ENCODE data around the gene DBN1. TPM values are rescaled to one million over a fixed set of nuclear protein-coding genes. Genes with fewer than 3 reads are reported as not detected.
"Not testable (repeated sequence)": the region's sequence is repeated elsewhere in the genome, so short reads cannot be mapped to it uniquely, and the experiment has no call there.

The DBN1 gene
- total and polyA plus RNA-seq, 2 donors (not counting 3 experiments of a cell fraction or from before 2014, with no cell fraction given), result 198 to 336 TPM

GRCh38 chr5:177486256-177486655 lies 12.8 kb upstream of the DBN1 start:
- dilution Hi-C loops (cut with MboI; ENCODE audit: extremely low pct_ligation_motif_present, low sequenced_read_pairs), result no loop called here
- intact Hi-C loops (cut with micrococcal nuclease), result no loop called here
- peaks cover 16% of the 10 kb centered on the region for H3K79me2 ChIP-seq (ENCODE audit: control insufficient read depth, insufficient read depth, low read length)
- peaks cover 9% of the 10 kb centered on the region for H3K4me1 ChIP-seq (ENCODE audit: control insufficient read depth, extremely low read depth, insufficient read depth, low read length)
- no peak overlapping the region for H2AFZ ChIP-seq (ENCODE audit: low read depth, low read length)
- no peak overlapping the region for H3K9ac ChIP-seq (replicated peaks; ENCODE audit: extremely low read depth, insufficient read depth, low read length)
- ChIA-PET POLR2A (interaction anchor here (0.6 to 1.7 kb wide), 2 partner anchors 10 to 60 kb away, joined by 4 read pairs; partner anchors contain the start of gene GRK6), CTCF (interaction anchor here (0.9 to 1.2 kb wide), 2 partner anchors 9 to 96 kb away, joined by 3 read pairs; no protein-coding TSS in a partner anchor)
- H4K20me1 ChIP-seq (replicated peaks; ENCODE audit: control insufficient read depth, extremely low read depth, insufficient read depth, low read length), result no peaks in the 10 kb centered on the region
- H3K9me3 ChIP-seq (replicated peaks; ENCODE audit: control insufficient read depth, insufficient read depth, low read length), result no peaks in the 10 kb centered on the region
- no peak overlapping the region for H3K4me3 ChIP-seq (replicated peaks in 1 of 3; ENCODE audit: insufficient read depth in 1 of 3, low read depth in 1 of 3, low read length in 3 of 3)
- H3K9me1 ChIP-seq (replicated peaks; ENCODE audit: control insufficient read depth, extremely low read depth, insufficient read depth, low read length), result no peaks in the 10 kb centered on the region
- no peaks in the 10 kb centered on the region for H3K27me3 ChIP-seq (ENCODE audit: control insufficient read depth in 2 of 2, insufficient read depth in 2 of 2, low read length in 2 of 2)
- FAIRE-seq (no peak), DNase-seq (ENCODE audit: low read depth, low spot score) (no peak)
- no peak overlapping the region for H3K4me2 ChIP-seq (ENCODE audit: insufficient read depth, low read length)
- peaks cover 21 to 63% of the 10 kb centered on the region in 2 experiments for H3K36me3 ChIP-seq (ENCODE audit: control insufficient read depth in 2 of 2, extremely low read depth in 1 of 2, insufficient read depth in 2 of 2, low read length in 2 of 2)
- TF ChIP-seq GATA2 (IDR thresholded peaks at IDR 0.05; ENCODE audit: insufficient read depth, insufficient read length, low read depth, low read length) (no peak), POLR2AphosphoS5 (IDR thresholded peaks at IDR 0.05; ENCODE audit: insufficient read depth, low read depth, low read length) (no peak), EZH2 (IDR thresholded peaks at IDR 0.05; ENCODE audit: borderline replicate concordance, low read depth, low read length, severe bottlenecking) (no peak), MYC (IDR thresholded peaks at IDR 0.05; ENCODE audit: low read depth, low read length) (no peak), MAX (IDR thresholded peaks at IDR 0.05; ENCODE audit: insufficient read depth, insufficient read length) (no peak), FOS (IDR thresholded peaks at IDR 0.05; ENCODE audit: borderline replicate concordance, insufficient read depth, low read length) (no peak), CTCF (IDR thresholded peaks at IDR 0.05; ENCODE audit: extremely low read depth in 1 of 2, insufficient read depth in 1 of 2, low read depth in 1 of 2, low read length in 2 of 2) (no peak), JUN (IDR thresholded peaks at IDR 0.05; ENCODE audit: borderline replicate concordance, insufficient read depth, insufficient read length, low read depth) (no peak), POLR2A (IDR thresholded peaks at IDR 0.05; ENCODE audit: low read depth, low read length) (no peak)
- no peak overlapping the region for H3K27ac ChIP-seq (ENCODE audit: insufficient read depth, low read depth, low read length)
- BruUV-seq (replicated peaks), result no TSS peak

- DNase-seq (ENCODE audit: low read depth, low spot score); intact Hi-C loops (cut with micrococcal nuclease); H3K9ac ChIP-seq (replicated peaks; ENCODE audit: extremely low read depth, insufficient read depth, low read length); H2AFZ ChIP-seq (ENCODE audit: low read depth, low read length); H3K9me3 ChIP-seq (replicated peaks; ENCODE audit: control insufficient read depth, insufficient read depth, low read length); H3K4me1 ChIP-seq (ENCODE audit: control insufficient read depth, extremely low read depth, insufficient read depth, low read length); H4K20me1 ChIP-seq (replicated peaks; ENCODE audit: control insufficient read depth, extremely low read depth, insufficient read depth, low read length); H3K27me3 ChIP-seq (ENCODE audit: control insufficient read depth in 2 of 2, insufficient read depth in 2 of 2, low read length in 2 of 2); H3K4me3 ChIP-seq (replicated peaks in 1 of 3; ENCODE audit: insufficient read depth in 1 of 3, low read depth in 1 of 3, low read length in 3 of 3); H3K9me1 ChIP-seq (replicated peaks; ENCODE audit: control insufficient read depth, extremely low read depth, insufficient read depth, low read length); dilution Hi-C loops (cut with MboI; ENCODE audit: extremely low pct_ligation_motif_present, low sequenced_read_pairs); H3K4me2 ChIP-seq (ENCODE audit: insufficient read depth, low read length); H3K27ac ChIP-seq (ENCODE audit: insufficient read depth, low read depth, low read length); BruUV-seq (replicated peaks); FAIRE-seq: not testable (repeated sequence)
- peaks cover 21 to 59% of the 10 kb centered on the region in 2 experiments for H3K36me3 ChIP-seq (ENCODE audit: control insufficient read depth in 2 of 2, extremely low read depth in 1 of 2, insufficient read depth in 2 of 2, low read length in 2 of 2)
- ChIA-PET POLR2A (interaction anchor here (0.6 to 1.7 kb wide), 3 partner anchors 10 to 60 kb away, joined by 4 read pairs; partner anchors contain the start of genes GRK6 and PDLIM7), CTCF (interaction anchor here (0.8 to 1.2 kb wide), 3 partner anchors 8 to 95 kb away, joined by 3 to 4 read pairs (median 3); no protein-coding TSS in a partner anchor)
- H3K79me2 ChIP-seq (ENCODE audit: control insufficient read depth, insufficient read depth, low read length), result peaks cover 11% of the 10 kb centered on the region
Measured at GRCh38 chr5:177485753-177486152, 12.3 kb upstream of the DBN1 start.
